NB4 (cell line): ENCODE measurements around the gene IGF2BP3.

ENCODE experiments used
- CTCF ChIP-seq: IDR thresholded peaks from one replicate; pipeline ENCODE4 v1.5.1; 2012; ENCODE audit warnings: low read depth, low read length
- MYC ChIP-seq: IDR thresholded peaks from 2 replicates; pipeline ENCODE4 v1.6.1; 2011; ENCODE audit warnings: low read depth, low read length
- POLR2A ChIP-seq: IDR thresholded peaks from 2 replicates; pipeline ENCODE4 v1.6.1; 2011; ENCODE audit warnings: mild to moderate bottlenecking; ENCODE audit not compliant: insufficient read length; ENCODE audit errors: extremely low read depth

- TF ChIP-seq CTCF = no peak
- TF ChIP-seq POLR2A = no peak
- no peak for TF ChIP-seq MYC
These were observed 136.5 kb downstream of the IGF2BP3 start for GRCh38 chr7:23333671-23334246.
